NCI-H146 treated with DMSO at 0.1 percent for 48 hours (cell line): ENCODE measurements around the gene MED9.
"Not testable (repeated sequence)": the region's sequence is repeated elsewhere in the genome, so short reads cannot be mapped to it uniquely, and the experiment has no call there.

Experiments
- DNase-seq: peaks from one replicate; lab custom pipeline; 2025; ENCODE audit not compliant: unreplicated experiment; lab: John Stamatoyannopoulos, UW

MED9 gene

GRCh38 chr17:17454700-17455099 is 22.1 kb upstream of the MED9 start:
- DNase-seq = not testable (repeated sequence)

GRCh38 chr17:17455173-17455572 is 21.6 kb upstream of the MED9 start:
- no peak for DNase-seq

GRCh38 chr17:17456251-17456650 is 20.5 kb upstream of the MED9 start:
- no peak for DNase-seq

GRCh38 chr17:17457680-17458079 is 19.1 kb upstream of the MED9 start:
- no peak for DNase-seq

- no peak for DNase-seq
These were observed 16.8 kb upstream of the MED9 start for GRCh38 chr17:17460038-17460437.

- no peak for DNase-seq
These were observed 14.6 kb upstream of the MED9 start for GRCh38 chr17:17462048-17462824.

GRCh38 chr17:17463821-17464220 is 13.0 kb upstream of the MED9 start:
- DNase-seq = no peak

GRCh38 chr17:17465878-17466277 is 10.9 kb upstream of the MED9 start:
- DNase-seq = not testable (repeated sequence)

GRCh38 chr17:17466511-17466910 is 10.3 kb upstream of the MED9 start:
- no peak for DNase-seq

- no peak for DNase-seq
These were observed 9.8 kb upstream of the MED9 start for GRCh38 chr17:17467016-17467415.

GRCh38 chr17:17467720-17468119 is 9.1 kb upstream of the MED9 start:
- no peak for DNase-seq

GRCh38 chr17:17468217-17469010 is 8.4 kb upstream of the MED9 start:
- no peak for DNase-seq

- DNase-seq = no peak
These were observed 7.4 kb upstream of the MED9 start for GRCh38 chr17:17469358-17469757.

- DNase-seq = no peak
These were observed 6.8 kb upstream of the MED9 start for GRCh38 chr17:17469996-17470395.

- peak; percentile 49 for DNase-seq
These were observed 4.4 kb upstream of the MED9 start for GRCh38 chr17:17472333-17472920.

- DNase-seq = no peak
These were observed 2.5 kb upstream of the MED9 start for GRCh38 chr17:17474341-17474740.

- no peak for DNase-seq
These were observed 2.4 kb downstream of the MED9 start for GRCh38 chr17:17479209-17479608.

- DNase-seq = no peak
These were observed 3.9 kb downstream of the MED9 start for GRCh38 chr17:17480593-17481148.

- DNase-seq = no peak
These were observed 5.1 kb downstream of the MED9 start for GRCh38 chr17:17481860-17482259.

GRCh38 chr17:17484451-17484899 is 7.7 kb downstream of the MED9 start:
- no peak for DNase-seq

GRCh38 chr17:17485420-17485819 is 8.6 kb downstream of the MED9 start:
- no peak for DNase-seq

- DNase-seq = not testable (repeated sequence)
These were observed 9.6 kb downstream of the MED9 start for GRCh38 chr17:17486416-17486815.
